ENCODE measurements around the gene PRPH. TPM values are rescaled to one million over a fixed set of nuclear protein-coding genes. Genes with fewer than 3 reads are reported as not detected.
A peak's percentile ranks its signal among the peaks of the same experiment; 100 is the strongest.

The PRPH gene
- total and polyA plus RNA-seq, 2 donors from 2014 or later = 0.71 to 2.7 TPM

GRCh38 chr12:49345051-49345824, 50.3 kb downstream of the PRPH start:
- no peaks in the 10 kb centered on the region for H3K27me3 ChIP-seq (ENCODE audit: control insufficient read depth, insufficient read depth, low read length)
- peak; percentile 91 to 95 (median 93) for DNase-seq
- no peaks in the 10 kb centered on the region for H3K36me3 ChIP-seq (ENCODE audit: control insufficient read depth in 2 of 3, insufficient read depth in 3 of 3, low read length in 3 of 3)
- H3K4me3 ChIP-seq (ENCODE audit: low read length in 3 of 3) = peak overlapping the region in 2 of 3 donors; percentile 11 to 45
- intact Hi-C loops (cut with DNase I) = no loop called here
- no peaks in the 10 kb centered on the region for H3K9me3 ChIP-seq (ENCODE audit: control insufficient read depth in 2 of 3, insufficient read depth in 1 of 3, low read length in 3 of 3)
- peaks cover 3 to 38% (median 25%) of the 10 kb centered on the region in 3 donors for H3K4me1 ChIP-seq (ENCODE audit: control insufficient read depth in 2 of 3, insufficient read depth in 2 of 3, low read depth in 1 of 3, low read length in 3 of 3)
- no peak for TF ChIP-seq CTCF (IDR thresholded peaks at IDR 0.05; ENCODE audit: borderline replicate concordance, extremely low read depth, insufficient read depth)
- H3K27ac ChIP-seq (ENCODE audit: low read depth in 2 of 2, low read length in 2 of 2) = no peak overlapping the region
- peak overlapping the region in 1 of 3 donors; percentile 64 for H3K9ac ChIP-seq (ENCODE audit: low read length in 3 of 3)
- FAIRE-seq = no peak

GRCh38 chr12:49345825-49346658, 51.1 kb downstream of the PRPH start:
- H3K27ac ChIP-seq (ENCODE audit: low read depth in 2 of 2, low read length in 2 of 2) = no peak overlapping the region
- no peaks in the 10 kb centered on the region for H3K9me3 ChIP-seq (ENCODE audit: control insufficient read depth in 2 of 3, insufficient read depth in 1 of 3, low read length in 3 of 3)
- FAIRE-seq (no peak), DNase-seq (peak in 4 of 5 donors; percentile 49 to 77 (median 68))
- no peaks in the 10 kb centered on the region for H3K36me3 ChIP-seq (ENCODE audit: control insufficient read depth in 2 of 3, insufficient read depth in 3 of 3, low read length in 3 of 3)
- no peak overlapping the region for H3K9ac ChIP-seq (ENCODE audit: low read length in 3 of 3)
- TF ChIP-seq CTCF (IDR thresholded peaks at IDR 0.05; ENCODE audit: borderline replicate concordance, extremely low read depth, insufficient read depth) = no peak
- peak overlapping the region in 2 of 3 donors; percentile 11 to 45 for H3K4me3 ChIP-seq (ENCODE audit: low read length in 3 of 3)
- H3K27me3 ChIP-seq (ENCODE audit: control insufficient read depth, insufficient read depth, low read length) = no peaks in the 10 kb centered on the region
- intact Hi-C loops (cut with DNase I) = no loop called here
- H3K4me1 ChIP-seq (ENCODE audit: control insufficient read depth in 2 of 3, insufficient read depth in 2 of 3, low read depth in 1 of 3, low read length in 3 of 3) = peaks cover 3 to 38% (median 25%) of the 10 kb centered on the region in 3 donors

DNA sequence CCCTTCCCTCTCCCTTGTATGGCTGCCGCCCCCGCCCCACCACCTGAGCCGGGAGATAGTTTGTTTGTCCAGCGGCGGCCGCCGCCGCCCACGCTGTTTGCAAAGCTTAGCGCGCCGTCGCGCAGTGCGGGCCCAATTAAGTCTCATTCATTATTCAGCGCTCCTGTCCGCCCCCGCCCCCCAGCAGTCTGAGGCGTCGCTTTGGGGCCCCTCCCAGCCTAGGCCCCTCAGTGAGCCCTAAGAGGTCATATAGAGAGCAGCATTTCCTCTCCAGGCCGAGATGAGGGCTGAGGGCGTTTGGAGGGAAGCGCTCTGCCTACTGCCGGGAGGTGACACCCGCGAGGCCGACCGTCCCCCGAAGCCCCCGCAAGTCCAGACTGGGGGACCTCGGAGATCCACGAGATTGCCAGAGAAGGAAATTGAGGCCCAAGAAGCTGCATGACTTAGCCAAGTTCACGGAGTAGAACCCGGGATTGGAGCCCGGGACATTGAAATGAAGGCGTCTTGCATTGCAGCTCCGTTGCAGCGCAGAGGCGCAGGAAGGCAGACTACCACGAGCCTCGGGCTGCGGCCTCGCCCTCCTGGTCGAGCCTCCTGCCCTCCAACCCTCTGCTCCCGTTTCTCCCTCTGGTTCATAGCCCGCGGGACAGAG, 51.8 kb downstream of the PRPH start, which contains the start of gene DNAJC22:
TSS of gene DNAJC22 (plus strand) at position 230 of the 652 bp plus-strand sequence. CDS start 1,985 bp downstream, outside the sequence.
- Histone ChIP-seq H3K27me3 (ENCODE audit: control insufficient read depth, insufficient read depth, low read length) (no peaks in the 10 kb centered on the region), H3K4me1 (ENCODE audit: control insufficient read depth in 2 of 3, insufficient read depth in 2 of 3, low read depth in 1 of 3, low read length in 3 of 3) (peaks cover 3 to 38% (median 25%) of the 10 kb centered on the region in 3 donors), H3K9ac (ENCODE audit: low read length in 3 of 3) (peak within 1 kb of the TSS in 1 of 3 donors; percentile 47), H3K9me3 (ENCODE audit: control insufficient read depth in 2 of 3, insufficient read depth in 1 of 3, low read length in 3 of 3) (no peaks in the 10 kb centered on the region), H3K27ac (ENCODE audit: low read depth in 2 of 2, low read length in 2 of 2) (no peak within 1 kb of the TSS), H3K4me3 (ENCODE audit: low read length in 3 of 3) (peak within 1 kb of the TSS; percentile 38 to 68 (median 67)), H3K36me3 (ENCODE audit: control insufficient read depth in 2 of 3, insufficient read depth in 3 of 3, low read length in 3 of 3) (no peaks in the 10 kb centered on the region)
- no peak for FAIRE-seq
- no peak for TF ChIP-seq CTCF (IDR thresholded peaks at IDR 0.05; ENCODE audit: borderline replicate concordance, extremely low read depth, insufficient read depth)
- DNase-seq = peak; percentile 42 to 84 (median 70)
- intact Hi-C loops (cut with DNase I) = no loop called here
